ENCODE measurements around the gene SCAMP4.

The SCAMP4 gene

GRCh38 chr19:1929021-1929742, 24.0 kb downstream of the SCAMP4 start:
- TF ChIP-seq CTCF (IDR thresholded peaks at IDR 0.05; ENCODE audit: low read depth, low read length): peak; percentile 91
- Histone ChIP-seq H3K27me3 (ENCODE audit: insufficient read depth, low read depth, severe bottlenecking) (peaks cover 3% of the 10 kb centered on the region), H3K36me3 (peaks cover 9% of the 10 kb centered on the region), H3K27ac (no peak overlapping the region), H3K9me3 (ENCODE audit: severe bottlenecking) (peaks cover 16% of the 10 kb centered on the region), H3K4me3 (ENCODE audit: low read depth, low read length) (peak overlapping the region; percentile 8)
- DNase-seq: peak; percentile 79

DNA sequence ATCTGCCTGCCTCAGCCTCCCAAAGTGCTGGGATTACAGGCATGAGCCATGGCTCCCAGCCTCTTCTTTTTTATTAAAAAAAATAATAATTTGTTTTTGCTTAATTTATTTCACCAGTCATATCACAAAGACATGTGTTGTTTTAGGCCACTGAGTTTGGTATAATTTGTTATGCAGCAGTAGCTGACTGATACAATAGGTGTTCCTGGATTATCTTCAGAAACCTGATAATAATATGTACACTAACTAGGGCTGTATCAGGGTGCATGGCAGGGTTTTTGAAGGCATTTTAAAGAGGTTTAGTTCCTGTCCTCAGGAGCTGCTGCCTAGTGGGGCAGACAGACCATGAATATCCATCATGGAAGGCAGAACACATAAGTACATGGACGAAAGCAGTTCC, 26.2 kb downstream of the SCAMP4 start:
- Histone ChIP-seq H3K36me3 (no peaks in the 10 kb centered on the region), H3K27me3 (ENCODE audit: insufficient read depth, low read depth, severe bottlenecking) (peaks cover 3% of the 10 kb centered on the region), H3K4me3 (ENCODE audit: low read depth, low read length) (no peak overlapping the region), H3K27ac (no peak overlapping the region), H3K9me3 (ENCODE audit: severe bottlenecking) (peaks cover 21% of the 10 kb centered on the region)
- DNase-seq: no peak
- no peak for TF ChIP-seq CTCF (IDR thresholded peaks at IDR 0.05; ENCODE audit: low read depth, low read length)

GRCh38 chr19:1932395-1932794, 27.2 kb downstream of the SCAMP4 start:
- Histone ChIP-seq H3K27ac (no peak overlapping the region), H3K4me3 (ENCODE audit: low read depth, low read length) (no peak overlapping the region), H3K36me3 (no peaks in the 10 kb centered on the region), H3K9me3 (ENCODE audit: severe bottlenecking) (peaks cover 21% of the 10 kb centered on the region), H3K27me3 (ENCODE audit: insufficient read depth, low read depth, severe bottlenecking) (peaks cover 3% of the 10 kb centered on the region)
- TF ChIP-seq CTCF (IDR thresholded peaks at IDR 0.05; ENCODE audit: low read depth, low read length): no peak
- DNase-seq: no peak

GRCh38 chr19:1933244-1933643, 28.0 kb downstream of the SCAMP4 start:
- Histone ChIP-seq H3K27me3 (ENCODE audit: insufficient read depth, low read depth, severe bottlenecking) (peaks cover 3% of the 10 kb centered on the region), H3K27ac (no peak overlapping the region), H3K9me3 (ENCODE audit: severe bottlenecking) (peaks cover 17% of the 10 kb centered on the region), H3K4me3 (ENCODE audit: low read depth, low read length) (no peak overlapping the region), H3K36me3 (no peaks in the 10 kb centered on the region)
- TF ChIP-seq CTCF (IDR thresholded peaks at IDR 0.05; ENCODE audit: low read depth, low read length): no peak
- no peak for DNase-seq

DNA sequence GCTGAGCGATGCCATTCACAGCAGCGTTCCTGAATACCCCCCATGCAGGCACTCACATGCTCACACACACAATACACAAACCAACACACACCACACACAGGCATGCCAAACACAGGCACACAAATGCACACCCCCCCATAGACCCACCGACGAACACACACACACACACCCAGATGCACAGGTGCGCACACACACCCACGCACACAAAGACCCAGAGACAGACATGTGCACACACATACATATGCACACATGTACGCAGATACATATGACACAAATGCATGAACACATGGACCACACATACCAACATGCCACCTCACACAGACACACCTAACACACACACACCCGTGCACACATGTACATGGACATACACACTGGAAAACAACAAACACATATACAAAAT, 28.7 kb downstream of the SCAMP4 start:
- no peak overlapping the region for H3K4me3 ChIP-seq (ENCODE audit: low read depth, low read length)
- no peak for DNase-seq
- peaks cover under 1% of the 10 kb centered on the region for H3K27me3 ChIP-seq (ENCODE audit: insufficient read depth, low read depth, severe bottlenecking)
- H3K36me3 ChIP-seq: no peaks in the 10 kb centered on the region
- no peak overlapping the region for H3K27ac ChIP-seq
- peaks cover 17% of the 10 kb centered on the region for H3K9me3 ChIP-seq (ENCODE audit: severe bottlenecking)
- no peak for TF ChIP-seq CTCF (IDR thresholded peaks at IDR 0.05; ENCODE audit: low read depth, low read length)
